Activated CD4-positive, alpha-beta T cell treated with anti-CD3 and anti-CD28 coated beads, Interleukin-2, amount 50 U/mL, for 1 hour (primary cell): ENCODE data around the gene NAALADL2.
"Not testable (repeated sequence)": the region's sequence is repeated elsewhere in the genome, so short reads cannot be mapped to it uniquely, and the experiment has no call there.

Source experiments
- DNase-seq: peaks from one replicate; pipeline ENCODE4 v3.0.0-alpha.2; 2020

The NAALADL2 gene

GRCh38 chr3:175447521-175447920 lies 588.4 kb downstream of the NAALADL2 start:
- no peak for DNase-seq

- no peak for DNase-seq
These were observed 594.2 kb downstream of the NAALADL2 start for GRCh38 chr3:175453361-175453760.

DNA sequence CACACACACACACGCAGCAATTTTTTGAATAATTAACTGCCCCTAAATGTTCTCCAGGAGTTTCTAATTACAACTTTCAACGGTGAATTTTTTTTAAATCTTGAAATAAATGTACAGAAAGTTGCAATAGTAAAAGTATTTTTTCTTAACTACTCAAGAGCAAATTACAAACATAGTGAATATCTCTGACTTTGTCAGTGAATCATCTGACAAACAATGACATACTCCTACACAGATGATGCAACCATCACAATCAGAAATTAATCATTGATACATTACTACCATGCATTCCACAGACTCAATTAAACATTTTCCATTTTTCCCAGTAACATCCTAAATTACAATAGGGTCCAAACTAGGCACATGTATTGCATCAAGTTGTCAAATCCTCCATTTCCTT lies 597.3 kb downstream of the NAALADL2 start:
- DNase-seq, result no peak

DNA sequence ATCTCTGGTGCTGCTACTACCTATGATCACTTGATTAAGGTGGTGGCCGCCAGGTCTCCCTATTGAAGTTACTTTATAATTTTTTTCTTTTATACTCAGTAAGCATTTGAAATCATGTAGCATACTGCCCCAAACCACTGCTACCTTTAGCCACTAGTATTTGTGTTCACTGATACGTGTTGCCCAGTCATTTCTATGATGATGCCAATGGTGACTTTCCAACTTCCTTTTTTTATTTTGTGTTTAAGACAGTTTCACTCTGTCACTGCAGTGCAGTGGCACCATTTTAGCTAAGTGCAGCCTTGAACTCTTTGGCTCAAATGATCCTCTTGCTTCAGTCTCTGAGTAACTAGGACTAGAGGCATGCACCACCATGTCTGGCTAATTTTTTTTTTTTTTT lies 598.2 kb downstream of the NAALADL2 start:
- DNase-seq, result no peak

GRCh38 chr3:175460849-175461399 lies 601.8 kb downstream of the NAALADL2 start:
- DNase-seq, result not testable (repeated sequence)

DNA sequence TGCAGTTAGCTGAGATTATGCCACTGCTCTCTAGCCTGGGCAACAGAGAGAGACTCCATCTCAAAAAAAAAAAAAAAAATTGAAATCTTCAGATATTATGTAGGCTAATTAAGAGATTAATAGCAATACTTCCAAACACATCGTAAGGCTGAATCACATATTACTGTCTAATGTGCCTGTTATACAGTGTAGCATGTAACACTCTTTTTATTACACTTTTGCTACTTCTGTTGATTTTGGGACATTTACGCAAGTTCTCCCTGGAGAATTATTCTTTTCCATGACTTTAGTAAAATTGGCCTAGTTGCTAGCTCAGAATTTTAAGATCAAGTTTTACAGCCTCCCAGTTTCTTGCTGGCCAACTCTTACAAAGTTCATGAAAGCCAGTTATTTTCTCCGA lies 605.2 kb downstream of the NAALADL2 start:
- no peak for DNase-seq

GRCh38 chr3:175469124-175469523 lies 610.0 kb downstream of the NAALADL2 start:
- DNase-seq, result no peak

- DNase-seq, result no peak
These were observed 616.6 kb downstream of the NAALADL2 start for GRCh38 chr3:175475765-175476164.

DNA sequence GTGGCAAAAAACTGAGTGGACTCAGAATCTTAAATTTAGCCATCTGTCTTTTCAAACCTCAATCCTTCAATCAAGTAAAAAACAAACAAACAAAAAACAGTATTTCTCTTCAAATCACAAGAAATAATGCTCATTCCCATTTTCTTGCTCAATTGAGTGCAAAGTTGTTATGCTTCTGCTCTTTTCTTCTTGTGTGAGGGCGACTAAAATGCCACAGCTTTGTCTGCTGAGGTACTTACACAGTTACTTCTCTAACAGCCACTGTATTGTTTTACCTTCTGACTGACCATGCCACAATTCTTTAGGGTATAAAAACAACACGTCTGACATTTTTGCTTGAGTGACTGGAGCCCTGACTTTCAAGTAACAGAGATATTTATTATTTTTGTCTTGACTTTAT lies 617.4 kb downstream of the NAALADL2 start:
- DNase-seq, result no peak

DNA sequence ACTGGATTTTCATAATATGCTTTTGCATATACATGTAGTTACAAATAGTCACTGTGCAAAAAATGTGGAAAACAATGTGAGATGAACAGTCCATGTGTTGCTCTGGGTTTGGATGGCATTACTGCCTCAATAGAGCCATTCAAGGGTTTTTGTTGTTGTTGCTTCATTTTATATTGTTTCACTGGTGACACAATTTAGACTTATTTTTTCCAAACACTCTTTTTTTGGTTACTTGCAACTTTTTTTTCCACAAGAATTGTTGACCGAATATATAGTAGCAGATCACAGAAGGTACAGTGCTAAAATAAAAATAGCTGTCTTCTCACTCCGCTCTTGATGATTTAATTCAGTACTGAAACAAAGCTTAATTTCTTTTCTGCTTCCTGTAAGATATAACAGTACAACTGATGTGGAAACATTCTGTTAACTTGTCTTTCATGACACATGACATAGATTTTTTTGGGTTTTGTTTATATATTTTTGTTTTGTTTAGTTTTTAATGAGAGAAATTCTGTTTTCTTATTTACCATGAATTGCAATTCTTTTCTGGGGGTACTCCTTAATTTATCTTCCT lies 618.6 kb downstream of the NAALADL2 start:
- DNase-seq, result no peak

DNA sequence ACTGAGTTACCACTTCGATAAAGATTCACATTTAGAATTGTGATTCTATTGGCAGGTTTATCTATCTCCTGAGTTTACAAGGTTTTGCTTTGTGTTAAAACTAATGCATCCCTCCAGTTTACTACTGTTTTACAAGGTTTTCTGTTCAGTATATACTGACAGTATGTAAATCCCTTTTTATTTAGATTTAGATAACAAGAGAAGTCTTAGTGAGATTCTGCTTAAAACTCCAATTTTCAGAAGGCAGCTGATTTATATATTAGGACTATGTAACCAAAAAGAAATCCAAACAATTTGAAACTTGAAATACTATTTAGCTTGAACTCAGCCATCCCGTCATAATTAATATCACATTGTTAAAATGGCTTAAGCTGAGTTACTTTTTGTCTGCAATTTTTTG lies 619.2 kb downstream of the NAALADL2 start:
- DNase-seq, result no peak

DNA sequence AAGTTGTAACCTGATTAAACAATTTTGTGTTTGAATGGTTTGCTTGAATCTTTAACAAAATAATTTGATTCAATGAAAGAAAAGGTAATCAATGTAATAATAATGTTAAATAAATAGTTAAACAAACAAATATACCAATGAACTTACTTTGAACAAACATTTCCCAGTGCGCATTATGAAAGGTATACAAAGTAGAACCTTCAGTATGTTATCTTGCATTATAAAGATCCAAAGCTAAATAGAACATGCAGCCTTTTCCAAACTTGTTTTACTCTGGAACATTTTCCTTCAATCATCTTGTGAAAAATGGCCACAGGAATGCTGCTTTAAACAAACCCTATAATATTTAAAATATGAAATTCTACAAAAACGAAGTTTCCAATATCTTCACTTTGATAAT lies 620.0 kb downstream of the NAALADL2 start:
- no peak for DNase-seq

DNA sequence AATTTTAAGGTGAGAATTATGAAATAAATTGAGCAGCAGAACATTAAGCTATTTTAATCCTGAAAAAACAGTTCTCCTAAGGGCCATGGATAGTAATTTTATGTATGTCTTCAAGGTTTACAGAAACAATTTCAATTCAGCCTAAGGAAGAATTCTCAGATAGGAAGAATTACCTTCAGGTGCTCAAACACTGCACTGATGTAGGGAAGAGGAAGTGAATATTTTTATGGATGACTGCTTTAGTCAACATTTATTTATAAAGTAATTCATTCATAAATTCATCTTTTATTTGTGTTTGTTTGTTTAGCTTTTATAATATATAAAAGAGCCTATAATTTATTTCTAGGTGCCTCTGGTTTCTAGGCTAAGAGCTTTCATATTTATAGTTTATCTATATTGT lies 620.7 kb downstream of the NAALADL2 start:
- DNase-seq, result no peak

DNA sequence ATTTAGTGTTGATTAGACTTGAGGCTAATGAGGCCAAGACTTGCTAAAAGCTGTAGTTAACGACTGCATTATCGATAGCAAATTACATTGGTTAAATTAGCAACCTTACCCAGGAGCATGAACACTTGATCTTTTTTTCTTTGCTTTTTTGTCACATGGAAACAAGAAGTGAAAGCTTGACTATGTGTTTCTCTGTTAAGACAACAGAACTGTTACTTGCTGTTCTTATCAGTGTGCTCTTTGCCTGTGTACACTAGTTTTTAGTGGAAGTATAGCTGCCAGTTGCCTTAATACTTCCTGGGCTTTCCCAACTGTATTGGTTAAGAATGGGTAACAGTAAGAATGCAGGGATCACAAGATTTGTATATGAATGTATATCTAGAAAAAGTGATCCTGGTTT lies 625.5 kb downstream of the NAALADL2 start:
- no peak for DNase-seq

DNA sequence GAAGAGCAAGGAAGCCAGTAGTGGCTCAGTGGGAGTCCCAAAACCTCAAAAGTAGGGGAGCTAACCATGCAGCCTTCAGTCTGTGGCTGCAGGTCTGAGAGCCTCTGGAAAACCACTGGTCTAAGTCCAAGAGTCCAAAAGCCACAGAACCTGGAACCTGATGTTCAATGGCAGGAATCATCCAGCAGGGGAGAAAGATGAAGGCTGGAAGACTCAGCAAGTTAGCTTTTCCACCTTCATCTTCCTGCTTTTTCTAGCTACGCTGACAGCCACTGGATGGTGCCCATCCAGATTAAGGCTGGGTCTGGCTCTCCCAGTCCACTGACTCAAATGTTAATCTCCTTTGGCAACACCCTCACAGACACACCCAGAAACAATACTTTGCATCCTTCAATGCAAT lies 626.3 kb downstream of the NAALADL2 start:
- DNase-seq, result no peak

DNA sequence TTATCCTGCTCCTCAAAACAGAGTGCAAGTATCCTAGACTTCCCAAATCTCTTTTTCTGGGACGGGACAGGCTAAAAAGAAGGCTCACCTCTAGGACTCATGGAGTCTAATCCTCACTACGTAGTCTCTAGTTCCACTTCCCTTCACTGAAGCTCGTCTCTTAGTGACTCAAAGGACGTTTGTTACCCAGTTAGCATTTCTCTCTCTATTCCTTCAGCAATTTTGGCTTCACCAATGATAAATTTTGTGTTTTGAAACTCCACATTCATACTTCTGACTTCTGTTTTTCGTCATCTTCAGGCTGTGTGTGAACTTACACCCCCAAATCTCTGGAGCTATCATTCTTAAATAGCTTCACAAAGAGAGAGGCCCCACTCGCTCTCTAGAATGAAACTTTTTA lies 627.1 kb downstream of the NAALADL2 start:
- no peak for DNase-seq

DNA sequence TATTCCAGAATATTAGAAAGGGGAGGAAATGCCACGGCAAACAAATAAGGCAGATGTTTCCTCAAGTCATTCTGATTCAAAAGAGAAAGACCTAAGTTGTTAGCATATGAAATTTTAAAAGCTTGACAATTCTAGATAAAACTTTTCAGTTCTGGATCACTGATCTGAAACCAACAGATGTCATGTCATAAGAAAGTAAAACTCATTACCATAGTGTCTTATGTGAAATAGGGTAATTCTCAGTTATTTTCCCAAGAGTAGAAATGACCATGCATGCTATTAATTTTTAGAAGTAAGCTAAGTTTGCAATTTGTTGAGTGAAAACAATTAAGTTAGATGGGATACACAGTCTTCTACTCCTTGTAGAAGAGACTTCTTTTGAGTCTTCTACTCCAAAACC lies 630.3 kb downstream of the NAALADL2 start:
- DNase-seq, result no peak

DNA sequence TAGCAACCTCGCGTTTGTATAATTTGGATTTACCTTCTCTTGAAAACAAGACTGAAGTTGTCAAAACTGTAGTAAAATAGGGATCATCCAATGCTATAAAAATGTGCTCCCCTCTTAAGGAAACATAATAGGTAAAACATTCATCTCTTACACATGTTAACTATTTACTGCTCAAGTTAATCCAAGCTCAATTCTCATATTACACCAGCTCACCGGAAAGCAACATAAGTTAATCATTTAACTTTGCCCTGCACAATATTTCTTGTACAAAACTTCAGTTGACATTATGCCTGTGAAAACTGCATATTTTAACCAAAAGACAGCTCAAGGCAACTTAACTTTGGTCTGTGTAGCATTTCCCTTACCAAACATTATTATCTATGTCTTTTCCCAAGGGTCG lies 634.2 kb downstream of the NAALADL2 start:
- no peak for DNase-seq

DNA sequence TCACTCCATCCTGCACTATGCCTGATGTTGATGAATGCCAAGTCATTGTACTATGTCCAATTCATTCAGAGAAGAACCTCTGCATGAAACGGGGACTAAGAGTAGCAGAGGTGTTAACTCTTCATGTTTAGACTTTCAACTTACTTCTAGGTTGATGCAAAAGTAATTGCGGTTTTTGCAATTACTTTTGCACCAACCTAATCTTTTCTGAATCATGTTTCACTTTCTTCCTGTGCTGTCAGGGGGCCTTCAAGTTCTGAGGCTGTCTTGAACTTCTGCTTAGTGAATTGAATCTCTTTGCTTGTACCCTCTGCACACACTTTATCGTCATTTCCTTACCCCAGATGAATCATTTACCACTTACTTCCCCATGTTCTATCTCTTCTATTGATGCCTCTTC lies 636.2 kb downstream of the NAALADL2 start:
- DNase-seq, result no peak

DNA sequence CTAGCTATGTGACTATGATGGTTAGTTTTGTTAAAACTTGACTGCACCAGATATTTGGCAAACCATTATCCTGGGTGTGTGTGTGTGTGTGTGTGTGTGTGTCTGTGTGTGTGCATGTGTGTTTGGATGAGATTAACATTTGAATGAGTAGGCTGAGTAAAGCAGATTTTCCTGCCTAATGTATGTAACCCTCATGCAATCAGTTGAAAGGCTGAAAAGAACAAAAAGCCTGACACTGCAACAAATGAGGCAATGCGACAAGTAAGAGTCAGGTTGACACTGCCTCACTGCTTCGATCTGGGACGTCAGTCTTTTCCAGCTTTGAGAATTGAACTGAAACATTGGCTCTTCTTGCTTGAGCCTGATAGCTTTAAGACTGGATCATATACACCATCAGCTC lies 643.0 kb downstream of the NAALADL2 start:
- no peak for DNase-seq

GRCh38 chr3:175511219-175511785 lies 652.2 kb downstream of the NAALADL2 start:
- no peak for DNase-seq

- DNase-seq, result no peak
These were observed 653.6 kb downstream of the NAALADL2 start for GRCh38 chr3:175512700-175513099.

- no peak for DNase-seq
These were observed 659.3 kb downstream of the NAALADL2 start for GRCh38 chr3:175518459-175518858.

GRCh38 chr3:175521406-175521805 lies 662.3 kb downstream of the NAALADL2 start:
- no peak for DNase-seq

DNA sequence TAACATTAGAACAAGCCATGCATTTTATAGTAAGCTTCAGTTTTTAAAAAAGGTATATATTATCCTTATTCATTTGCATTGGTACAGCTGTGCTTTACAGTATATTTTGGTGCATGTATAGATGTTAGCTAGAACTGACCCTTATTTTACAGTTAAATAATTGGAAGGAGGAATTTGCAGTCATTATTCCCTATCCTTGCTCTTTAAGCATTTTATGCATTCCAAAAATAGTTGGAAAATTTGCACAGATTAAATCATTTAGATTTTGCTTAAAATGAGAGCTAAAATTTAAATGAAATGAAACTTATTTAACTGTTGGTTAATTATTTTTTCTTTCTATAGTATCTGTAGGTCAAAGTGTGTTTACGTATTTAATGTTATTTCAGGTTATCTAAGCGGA lies 667.1 kb downstream of the NAALADL2 start:
- DNase-seq, result no peak
